Tibial nerve (tissue), 4 donors: ENCODE measurements around the gene HNRNPD. TPM values are rescaled to one million over a fixed set of nuclear protein-coding genes. Genes with fewer than 3 reads are reported as not detected.

Experiments used
- DNase-seq, 2 donors: peaks; one replicate each; pipeline ENCODE4 v3.0.0-alpha.2; 2019; ENCODE audit warnings: low spot score in 2 of 2
- H3K27ac ChIP-seq, 4 donors: fragments of 200-600 bp; sonication (generic) in 3 of 4; one replicate each; pipeline ENCODE4 v1.5.1; 2017 to 2019; ENCODE audit warnings: mild to moderate bottlenecking in 1 of 4
- H3K27me3 ChIP-seq, 2 donors: fragments of 200-600 bp; sonication (generic) in 1 of 2; one replicate each; pipeline versions ENCODE4 v1.5.1 to v1.6.0; 2017 to 2019
- H3K36me3 ChIP-seq, 3 donors: fragments of 200-600 bp; sonication (generic); one replicate each; pipeline ENCODE4 v1.5.1; 2018 to 2019
- H3K4me1 ChIP-seq, 4 donors: fragments of 200-600 bp; sonication (generic) in 3 of 4; one replicate each; pipeline ENCODE4 v1.5.1; 2017 to 2019
- H3K4me3 ChIP-seq, 4 donors: fragments of 200-600 bp; sonication (generic) in 3 of 4; one replicate each; pipeline ENCODE4 v1.5.1; 2017 to 2019; ENCODE audit warnings: mild to moderate bottlenecking in 1 of 4, moderate library complexity in 1 of 4
- H3K9me3 ChIP-seq, 4 donors: fragments of 200-600 bp; sonication (generic) in 3 of 4; one replicate each; pipeline ENCODE4 v1.5.1; 2017 to 2019
- CTCF ChIP-seq, 5 experiments: fragments of 200-600 bp in 3 of 5; fragments of 450-650 bp in 2 of 5; sonication (generic) in 3 of 5; IDR thresholded peaks; one replicate each; pipeline ENCODE4 v1.5.1; 2016 to 2019; ENCODE audit warnings: antibody characterized with exemption in 5 of 5, mild to moderate bottlenecking in 3 of 5, moderate library complexity in 2 of 5
- EP300 ChIP-seq, 2 donors: sonication (generic); formaldehyde crosslinking; IDR thresholded peaks; one replicate each; pipeline ENCODE4 v1.6.1; 2017; ENCODE audit warnings: antibody characterized with exemption in 2 of 2, mild to moderate bottlenecking in 1 of 2
- POLR2A ChIP-seq, 2 donors: fragments of 450-650 bp; IDR thresholded peaks; one replicate each; pipeline ENCODE4 v1.6.1; 2017; ENCODE audit warnings: antibody characterized with exemption in 2 of 2, mild to moderate bottlenecking in 2 of 2, moderate library complexity in 2 of 2
- WGBS, 2 donors: methylation state at CpG; one replicate each; pipeline ENCODE4 v1.1.5; 2018; 5-methylcytosine and 5-hydroxymethylcytosine counted together
- total RNA-seq, 4 donors: library from RNA; depleted of rRNA; stranded (reverse); fragments of >200 nt; gene quantifications; one replicate each; pipeline ENCODE4 v1.1.0, GENCODE V29; 2016

Gene HNRNPD
- total RNA-seq, 4 donors from 2014 or later = 69.9 to 98.5 (median 91.2) TPM

- Histone ChIP-seq H3K27me3 (no peaks in the 10 kb centered on the region), H3K36me3 (peaks cover 0 to 7% (median 0%) of the 10 kb centered on the region in 3 donors), H3K9me3 (no peaks in the 10 kb centered on the region), H3K4me1 (peaks cover 0 to 100% (median 65%) of the 10 kb centered on the region in 4 donors), H3K27ac (no peak overlapping the region), H3K4me3 (no peak overlapping the region)
- WGBS, 2 donors = 67 to 70% methylated on average over 4 of the region's 4 CpGs
- DNase-seq = no peak
- TF ChIP-seq CTCF (IDR thresholded peaks at IDR 0.05) = no peak
- TF ChIP-seq EP300 (IDR thresholded peaks at IDR 0.05) = no peak
- TF ChIP-seq POLR2A (IDR thresholded peaks at IDR 0.05) = no peak
Observed at GRCh38 chr4:82363896-82364487, 9.8 kb downstream of the HNRNPD start.

GRCh38 chr4:82362565-82362964 is 11.2 kb downstream of the HNRNPD start:
- TF ChIP-seq POLR2A (IDR thresholded peaks at IDR 0.05) (no peak), EP300 (IDR thresholded peaks at IDR 0.05) (no peak), CTCF (IDR thresholded peaks at IDR 0.05) (no peak)
- peaks cover 0 to 100% (median 64%) of the 10 kb centered on the region in 4 donors for H3K4me1 ChIP-seq
- H3K27me3 ChIP-seq = no peaks in the 10 kb centered on the region

GRCh38 chr4:82360298-82361177 is 13.3 kb downstream of the HNRNPD start:
- peaks cover 0 to 97% (median 56%) of the 10 kb centered on the region in 4 donors for H3K4me1 ChIP-seq

More at GRCh38 chr4:82362565-82362964, 11.2 kb downstream of the HNRNPD start:
- peaks cover 0 to 9% (median 0%) of the 10 kb centered on the region in 3 donors for H3K36me3 ChIP-seq
- H3K9me3 ChIP-seq = no peaks in the 10 kb centered on the region
- DNase-seq = no peak
- peak overlapping the region in 1 of 4 donors; percentile 46 for H3K27ac ChIP-seq
- 55 to 58% methylated on average over 9 of the region's 9 CpGs for WGBS, 2 donors
- H3K4me3 ChIP-seq = no peak overlapping the region

GRCh38 chr4:82358847-82359246 is 14.9 kb downstream of the HNRNPD start:
- Histone ChIP-seq H3K4me3 (no peak overlapping the region), H3K4me1 (peaks cover 0 to 95% (median 41%) of the 10 kb centered on the region in 4 donors), H3K9me3 (no peaks in the 10 kb centered on the region), H3K27me3 (no peaks in the 10 kb centered on the region), H3K27ac (no peak overlapping the region), H3K36me3 (peaks cover 4 to 40% (median 13%) of the 10 kb centered on the region in 3 donors)
- TF ChIP-seq CTCF (IDR thresholded peaks at IDR 0.05) = no peak
- TF ChIP-seq EP300 (IDR thresholded peaks at IDR 0.05) = no peak
- no peak for TF ChIP-seq POLR2A (IDR thresholded peaks at IDR 0.05)
- no peak for DNase-seq

More at GRCh38 chr4:82360298-82361177, 13.3 kb downstream of the HNRNPD start:
- Histone ChIP-seq H3K36me3 (peaks cover 0 to 23% (median 10%) of the 10 kb centered on the region in 3 donors), H3K27me3 (no peaks in the 10 kb centered on the region), H3K9me3 (no peaks in the 10 kb centered on the region), H3K4me3 (no peak overlapping the region), H3K27ac (peak overlapping the region in 1 of 4 donors; percentile 18)
- no peak for TF ChIP-seq POLR2A (IDR thresholded peaks at IDR 0.05)
- TF ChIP-seq CTCF (IDR thresholded peaks at IDR 0.05) = peak; percentile 53 to 59 (median 57)
- 82 to 85% methylated on average over 4 of the region's 4 CpGs for WGBS, 2 donors
- DNase-seq = peak in 1 of 2 donors; percentile 12

- DNase-seq = no peak
- H3K27ac ChIP-seq = no peak overlapping the region
- H3K9me3 ChIP-seq = no peaks in the 10 kb centered on the region
- H3K4me3 ChIP-seq = no peak overlapping the region
- no peak for TF ChIP-seq POLR2A (IDR thresholded peaks at IDR 0.05)
- TF ChIP-seq EP300 (IDR thresholded peaks at IDR 0.05) = no peak
- TF ChIP-seq CTCF (IDR thresholded peaks at IDR 0.05) = no peak
- H3K36me3 ChIP-seq = peaks cover 4 to 40% (median 13%) of the 10 kb centered on the region in 3 donors
- no peaks in the 10 kb centered on the region for H3K27me3 ChIP-seq
- H3K4me1 ChIP-seq = peaks cover 0 to 92% (median 38%) of the 10 kb centered on the region in 4 donors
- 58 to 84% methylated on average over 5 of the region's 5 CpGs for WGBS, 2 donors
Observed at GRCh38 chr4:82357640-82358039, 16.2 kb downstream of the HNRNPD start.
